Lung (tissue), 12 donors: ENCODE measurements around the gene MUC6. TPM values are rescaled to one million over a fixed set of nuclear protein-coding genes. Genes with fewer than 3 reads are reported as not detected.

Experiments used
- ATAC-seq: fragments of 200-7000 bp; cut with Tn5 transposase; one replicate; pipeline ENCODE4 v1.9.1; 2020; ENCODE audit warnings: moderate number of reproducible peaks; ENCODE audit not compliant: insufficient read depth, low FRiP score
- DNase-seq, 3 donors: peaks; one replicate each; pipeline ENCODE4 v3.0.0-alpha.2; 2013 to 2017
- H3K27ac ChIP-seq, 2 donors: one replicate each; pipeline ENCODE4 v1.5.1; 2013; ENCODE audit warnings: mild to moderate bottlenecking in 2 of 2, moderate library complexity in 2 of 2, control low read depth in 1 of 2, inconsistent platforms in 1 of 2, low read depth in 1 of 2, low read length in 1 of 2
- H3K27me3 ChIP-seq, 3 donors: one replicate each; pipeline ENCODE4 v1.5.1; 2013; ENCODE audit warnings: low read length in 2 of 3; ENCODE audit not compliant: control insufficient read depth in 3 of 3, insufficient read depth in 3 of 3
- H3K36me3 ChIP-seq, 4 donors: one replicate each; pipeline ENCODE4 v1.5.1; 2013; ENCODE audit warnings: low read length in 4 of 4, mild to moderate bottlenecking in 1 of 4, moderate library complexity in 1 of 4; ENCODE audit not compliant: control insufficient read depth in 4 of 4, insufficient read depth in 4 of 4
- H3K4me1 ChIP-seq, 5 donors: one replicate each; pipeline ENCODE4 v1.5.1; 2013; ENCODE audit warnings: low read length in 5 of 5, mild to moderate bottlenecking in 2 of 5, moderate library complexity in 1 of 5; ENCODE audit not compliant: control insufficient read depth in 5 of 5, insufficient read depth in 5 of 5
- H3K4me3 ChIP-seq: one replicate; pipeline ENCODE4 v1.5.1; 2013; ENCODE audit warnings: mild to moderate bottlenecking, control low read depth, moderate library complexity
- H3K9ac ChIP-seq, 2 donors: one replicate each; pipeline ENCODE4 v1.5.1; 2013; ENCODE audit warnings: low read length in 2 of 2, control low read depth in 1 of 2; ENCODE audit not compliant: insufficient read depth in 1 of 2
- H3K9me3 ChIP-seq, 4 donors: one replicate each; pipeline ENCODE4 v1.5.1; 2013; ENCODE audit warnings: low read length in 3 of 4, mild to moderate bottlenecking in 1 of 4, moderate library complexity in 1 of 4; ENCODE audit not compliant: control insufficient read depth in 4 of 4, insufficient read depth in 3 of 4
- CTCF ChIP-seq: IDR thresholded peaks from 2 replicates; pipeline ENCODE4 v1.5.1; 2012; ENCODE audit warnings: mild to moderate bottlenecking; ENCODE audit errors: control extremely low read depth, extremely low read depth
- WGBS, 2 donors: extraction: QIAGEN DNeasy Blood & Tissue Kit; methylation state at CpG; one replicate each; pipeline ENCODE4 v1.1.7; 2013; 5-methylcytosine and 5-hydroxymethylcytosine counted together
- polyA plus RNA-seq, 2 donors: library from polyadenylated mRNA; stranded (reverse); fragments of 200-250 nt; gene quantifications; one replicate each; pipeline ENCODE4 v1.2.1, GENCODE V29; 2013
- total RNA-seq, 2 donors: library from RNA; depleted of rRNA in 1 of 2; stranded (reverse); fragments of >200 nt in 1 of 2; gene quantifications; one replicate each; pipeline ENCODE4 v1.2.1, GENCODE V29; 2014 to 2021
- donor health status: control.
- donor health status: control.
- donor health status: Bipolar disorder and iron deficiency.
- donor health status: healthy.
- donor health status: DM: yes; HTN: yes; CAD: no.

MUC6 gene
- total and polyA plus RNA-seq, 4 donors = 0.01 to 0.92 (median 0.06) TPM; not detected in 1

DNA sequence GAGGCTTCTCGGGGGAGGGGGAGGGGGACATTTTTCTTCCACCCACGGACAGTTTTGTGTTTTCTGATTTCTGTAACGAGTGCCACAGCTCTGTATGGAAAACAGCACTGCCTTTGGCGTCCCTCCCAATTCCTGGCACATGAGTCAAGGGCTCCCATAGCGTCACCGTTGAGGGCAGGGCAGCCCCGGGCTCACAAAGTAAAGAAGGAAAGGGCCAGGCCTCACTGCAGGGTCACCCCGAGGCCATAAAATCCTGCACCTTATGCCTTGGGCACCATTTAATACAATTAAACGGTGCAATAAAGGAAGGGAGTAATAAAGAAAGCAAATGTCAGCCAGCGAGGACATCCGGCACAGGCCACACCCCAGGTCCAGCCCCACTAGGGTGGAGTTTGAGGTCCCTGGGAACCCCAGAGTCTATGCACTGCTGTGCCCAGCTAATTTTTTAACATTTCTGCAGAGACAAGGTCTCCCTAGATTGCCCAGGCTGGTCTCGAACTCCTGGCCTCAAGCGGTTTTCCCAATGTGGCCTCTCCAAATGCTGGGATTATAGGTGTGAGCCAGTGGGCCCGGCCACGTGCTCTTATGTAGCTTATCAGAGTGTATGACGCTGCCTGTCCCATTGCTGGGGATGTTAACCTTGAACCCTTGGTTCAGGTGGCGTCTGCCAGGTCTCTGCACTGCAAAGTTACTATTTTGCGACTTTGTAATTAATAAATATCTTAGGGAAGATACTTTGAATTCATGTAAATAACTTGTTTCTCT lies 24.5 kb upstream of the MUC6 start:
- Histone ChIP-seq H3K9ac (no peak overlapping the region), H3K9me3 (peaks cover 0 to 5% (median 2%) of the 10 kb centered on the region in 4 donors), H3K27ac (no peak overlapping the region), H3K36me3 (no peaks in the 10 kb centered on the region), H3K27me3 (no peaks in the 10 kb centered on the region), H3K4me1 (no peaks in the 10 kb centered on the region), H3K4me3 (no peak overlapping the region)
- no peak for ATAC-seq
- no peak for TF ChIP-seq CTCF
- no peak for DNase-seq
- WGBS, 2 donors = 67 to 82% methylated on average over 18 of the region's 18 CpGs

GRCh38 chr11:1060410-1060809 lies 23.9 kb upstream of the MUC6 start:
- Histone ChIP-seq H3K27ac (no peak overlapping the region), H3K9me3 (peaks cover 0 to 5% (median 0%) of the 10 kb centered on the region in 4 donors), H3K9ac (no peak overlapping the region), H3K36me3 (no peaks in the 10 kb centered on the region), H3K4me3 (no peak overlapping the region), H3K27me3 (no peaks in the 10 kb centered on the region), H3K4me1 (no peaks in the 10 kb centered on the region)
- WGBS, 2 donors = 88 to 95% methylated on average over 16 of the region's 16 CpGs
- no peak for ATAC-seq
- no peak for TF ChIP-seq CTCF
- no peak for DNase-seq

DNA sequence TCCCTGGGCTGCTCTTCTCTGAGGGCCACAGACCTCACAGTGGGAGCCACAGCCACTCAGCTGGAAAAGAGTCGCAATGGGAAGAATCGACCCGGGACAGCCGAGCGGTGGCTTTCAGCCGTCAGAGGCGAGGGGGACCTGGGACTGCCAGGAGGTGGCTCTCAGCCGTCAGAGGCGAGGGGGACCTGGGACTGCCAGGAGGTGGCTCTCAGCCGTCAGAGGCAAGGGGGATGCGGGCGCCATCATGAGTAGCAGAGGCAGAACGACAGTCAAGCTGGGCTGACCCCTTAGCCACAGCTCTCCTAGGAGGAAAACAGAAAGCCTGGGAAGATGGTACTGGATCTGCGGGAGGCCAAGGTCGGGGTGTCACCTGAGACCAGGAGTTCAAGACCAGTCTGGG lies 23.2 kb upstream of the MUC6 start:
- H3K27me3 ChIP-seq = no peaks in the 10 kb centered on the region
- no peak overlapping the region for H3K4me3 ChIP-seq
- H3K9me3 ChIP-seq = peaks cover 0 to 5% (median 0%) of the 10 kb centered on the region in 4 donors
- H3K9ac ChIP-seq = no peak overlapping the region
- TF ChIP-seq CTCF = no peak
- WGBS, 2 donors = 78 to 87% methylated on average over 15 of the region's 15 CpGs
- no peak overlapping the region for H3K27ac ChIP-seq
- DNase-seq (no peak), ATAC-seq (no peak)
- no peaks in the 10 kb centered on the region for H3K36me3 ChIP-seq
- H3K4me1 ChIP-seq = peaks cover 0 to 4% (median 0%) of the 10 kb centered on the region in 5 donors

GRCh38 chr11:1057806-1058205 lies 21.3 kb upstream of the MUC6 start:
- no peaks in the 10 kb centered on the region for H3K36me3 ChIP-seq
- no peak for DNase-seq

More at GRCh38 chr11:1057806-1058205, 21.3 kb upstream of the MUC6 start:
- peaks cover 0 to 5% (median 0%) of the 10 kb centered on the region in 4 donors for H3K9me3 ChIP-seq
- no peaks in the 10 kb centered on the region for H3K27me3 ChIP-seq
- H3K27ac ChIP-seq = no peak overlapping the region
- peaks cover 0 to 12% (median 0%) of the 10 kb centered on the region in 5 donors for H3K4me1 ChIP-seq
- WGBS, 2 donors = 92 to 96% methylated on average over 16 of the region's 16 CpGs
- no peak for ATAC-seq
- no peak overlapping the region for H3K9ac ChIP-seq
- no peak for TF ChIP-seq CTCF
- no peak overlapping the region for H3K4me3 ChIP-seq
